Activated gamma-delta T cell (primary cell): Measurements from ENCODE around the gene PIGQ.
"Not testable (repeated sequence)": the region's sequence is repeated elsewhere in the genome, so short reads cannot be mapped to it uniquely, and the experiment has no call there.

Experiments used
- DNase-seq: peaks from one replicate; lab custom pipeline; 2025; lab: John Stamatoyannopoulos, UW

The PIGQ gene

DNA sequence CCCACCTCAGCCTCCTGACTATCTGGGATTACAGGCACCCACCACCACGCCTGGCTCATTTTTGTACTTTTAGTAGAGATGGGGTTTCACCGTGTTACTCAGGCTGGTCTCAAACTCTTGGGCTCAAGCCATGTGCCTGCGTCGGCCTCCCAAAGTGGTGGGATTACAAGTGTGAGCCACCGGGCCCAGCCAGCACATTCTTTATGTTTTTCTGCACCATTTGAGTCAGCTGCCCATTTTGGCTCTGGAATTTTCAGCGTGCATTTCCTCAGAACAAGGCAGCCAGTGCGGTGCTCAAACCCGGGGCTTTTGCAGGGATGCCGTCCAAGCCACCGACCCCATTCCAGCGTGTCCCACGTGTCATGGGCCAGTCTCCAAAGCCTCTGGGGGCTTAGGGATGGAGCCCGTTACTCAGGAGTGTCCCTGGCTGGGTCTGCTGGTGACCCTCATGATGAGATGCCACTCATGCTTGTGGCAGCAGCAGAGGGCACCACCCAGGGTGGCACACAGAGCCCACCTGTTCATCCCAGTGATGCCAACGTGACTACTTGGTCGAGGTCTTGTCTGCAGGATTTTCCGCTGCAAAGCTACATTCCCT is 16.4 kb downstream of the PIGQ start:
- no peak for DNase-seq

- DNase-seq = no peak
These were observed 17.1 kb downstream of the PIGQ start for GRCh38 chr16:586645-587590.

DNA sequence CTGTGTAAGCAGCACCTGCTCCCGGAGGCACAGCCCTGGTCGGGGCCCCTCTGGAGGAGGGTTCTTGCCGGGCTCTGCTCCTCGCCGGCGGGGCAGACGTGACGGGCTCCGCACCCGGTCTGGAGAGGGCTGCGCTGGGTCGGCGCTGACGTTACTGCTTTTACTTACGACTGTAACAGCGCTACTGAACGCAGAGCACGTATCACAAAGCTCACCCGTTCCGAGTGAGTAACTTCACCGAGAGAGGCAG is 18.8 kb downstream of the PIGQ start:
- peak; percentile 44 for DNase-seq

GRCh38 chr16:588889-589657 is 19.3 kb downstream of the PIGQ start:
- peak; percentile 99 for DNase-seq

- DNase-seq = peak; percentile 98
These were observed 20.0 kb downstream of the PIGQ start, which contains the start of gene RAB40C for GRCh38 chr16:589658-590187. Gene RAB40C, plus strand, starts transcription at chr16:590066. Its CDS starts 226 bp downstream, at chr16:590292.

DNA sequence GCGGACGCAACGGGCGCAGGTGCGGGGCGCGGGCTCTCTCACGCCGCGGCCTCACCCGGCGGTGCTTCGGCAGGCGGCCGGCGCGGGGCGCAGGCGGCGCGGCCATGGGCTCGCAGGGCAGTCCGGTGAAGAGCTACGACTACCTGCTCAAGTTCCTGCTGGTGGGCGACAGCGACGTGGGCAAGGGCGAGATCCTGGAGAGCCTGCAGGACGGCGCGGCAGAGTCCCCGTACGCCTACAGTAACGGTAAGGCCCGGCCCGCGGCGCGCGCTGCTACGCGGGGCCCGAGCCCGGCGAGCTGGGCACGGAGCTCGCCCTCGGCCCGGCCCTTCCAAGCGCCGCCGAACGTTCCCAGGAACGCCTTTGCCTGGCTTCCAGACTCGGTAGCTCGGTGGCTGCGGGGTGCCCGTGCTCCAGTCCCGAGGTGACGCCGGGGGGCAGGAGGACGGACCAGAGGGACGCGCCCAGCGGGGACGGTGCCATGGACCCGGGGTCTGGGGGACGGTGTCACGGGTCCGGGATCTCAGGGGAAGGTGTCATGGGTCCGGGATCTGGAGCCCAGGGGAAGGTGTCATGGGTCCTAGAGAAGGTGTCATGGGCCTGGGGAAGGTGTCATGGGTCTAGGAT is 20.5 kb downstream of the PIGQ start:
- DNase-seq = no peak

- DNase-seq = no peak
These were observed 21.0 kb downstream of the PIGQ start for GRCh38 chr16:590815-591200.

- no peak for DNase-seq
These were observed 21.5 kb downstream of the PIGQ start for GRCh38 chr16:591231-591630.

DNA sequence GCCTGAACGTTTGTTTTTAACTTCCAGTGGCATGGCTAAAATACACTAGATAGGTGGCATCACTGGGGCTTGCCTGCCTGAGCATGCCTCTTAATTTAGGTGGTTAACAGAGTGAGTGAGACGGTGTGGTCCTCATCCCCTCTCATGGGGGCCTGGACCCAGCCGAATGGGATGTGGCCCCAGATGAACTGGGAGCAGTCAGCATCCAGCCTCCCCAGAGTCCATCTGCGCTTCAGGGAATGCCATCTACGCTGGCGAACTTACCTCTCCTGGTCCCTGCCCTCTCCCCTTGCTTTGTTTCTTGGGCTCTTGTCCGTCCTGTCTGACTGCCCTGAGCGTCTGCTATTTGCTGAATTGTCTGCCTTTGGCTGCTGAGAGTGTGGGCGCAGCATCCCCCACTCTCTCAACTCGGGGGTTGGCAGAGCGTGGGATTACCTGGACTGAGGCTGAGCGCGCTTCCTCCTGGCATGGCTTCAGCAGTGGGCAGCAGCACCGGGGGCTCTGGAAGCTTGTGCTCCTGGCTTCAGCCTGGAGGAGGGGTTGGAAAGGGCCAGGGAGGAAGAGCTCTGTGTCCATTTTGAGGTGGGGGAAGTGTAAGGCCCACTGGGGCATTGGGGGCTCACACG is 22.2 kb downstream of the PIGQ start:
- no peak for DNase-seq

GRCh38 chr16:592518-593306 is 22.9 kb downstream of the PIGQ start:
- DNase-seq = no peak

DNA sequence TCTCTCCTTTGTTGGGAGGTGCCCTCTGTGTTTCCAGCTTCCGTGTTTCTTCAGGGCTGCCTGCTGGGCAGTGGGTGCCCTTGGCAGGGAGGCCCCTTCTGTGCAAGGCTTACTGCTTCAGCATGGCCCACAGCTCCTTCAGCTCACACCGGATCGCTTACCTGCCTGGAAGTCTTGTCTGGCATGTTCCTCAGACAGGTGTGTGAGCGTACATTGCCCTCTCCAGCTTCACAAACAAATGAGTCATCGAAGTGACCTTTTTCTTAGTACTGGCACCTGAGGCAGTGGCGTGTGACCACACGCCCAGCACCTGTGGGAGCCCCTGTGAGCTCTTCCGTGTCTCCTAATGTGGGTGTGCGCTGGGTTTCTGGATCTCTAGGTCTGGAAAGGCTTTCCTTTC is 23.6 kb downstream of the PIGQ start:
- no peak for DNase-seq

- no peak for DNase-seq
These were observed 24.0 kb downstream of the PIGQ start for GRCh38 chr16:593807-594206.

- DNase-seq = no peak
These were observed 25.3 kb downstream of the PIGQ start for GRCh38 chr16:595094-595528.

DNA sequence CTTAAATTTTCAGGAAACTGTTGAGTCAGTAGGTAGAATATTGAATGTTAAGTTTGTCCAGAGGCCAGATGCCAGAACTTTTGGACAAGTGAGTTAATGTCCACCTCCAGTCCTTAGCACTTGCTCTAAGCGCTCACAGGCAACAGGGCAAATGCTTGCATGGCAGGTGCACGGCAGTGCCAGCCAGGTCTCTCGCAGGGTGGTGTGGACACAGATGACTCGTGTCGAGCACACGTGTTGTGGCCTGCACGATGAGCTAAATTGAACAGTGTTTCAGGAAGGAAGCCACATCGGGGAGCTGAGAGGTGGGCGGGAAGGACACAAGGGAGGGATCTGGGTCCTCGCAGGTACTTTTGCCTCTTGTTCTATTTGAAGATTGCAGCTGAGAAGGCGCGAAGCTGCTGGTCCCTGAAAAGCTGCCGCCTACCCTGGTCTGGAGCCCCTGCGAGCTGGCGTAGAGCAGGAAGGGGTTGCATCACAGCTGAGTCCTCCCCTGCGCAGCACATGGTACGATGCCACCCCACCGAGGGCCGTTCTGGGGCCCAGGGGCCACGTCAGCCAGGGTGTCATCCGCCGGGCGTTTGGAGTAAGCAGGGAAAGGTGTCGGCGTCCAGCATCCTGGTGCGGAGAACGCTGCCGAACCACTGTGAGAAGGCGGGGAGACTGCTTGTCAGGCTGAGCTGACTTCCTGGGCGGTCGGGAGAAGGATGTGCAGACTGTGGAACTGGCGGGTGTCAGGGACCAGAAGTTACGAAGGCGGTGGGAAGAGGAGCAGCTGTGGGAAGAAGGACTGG is 26.4 kb downstream of the PIGQ start:
- no peak for DNase-seq

DNA sequence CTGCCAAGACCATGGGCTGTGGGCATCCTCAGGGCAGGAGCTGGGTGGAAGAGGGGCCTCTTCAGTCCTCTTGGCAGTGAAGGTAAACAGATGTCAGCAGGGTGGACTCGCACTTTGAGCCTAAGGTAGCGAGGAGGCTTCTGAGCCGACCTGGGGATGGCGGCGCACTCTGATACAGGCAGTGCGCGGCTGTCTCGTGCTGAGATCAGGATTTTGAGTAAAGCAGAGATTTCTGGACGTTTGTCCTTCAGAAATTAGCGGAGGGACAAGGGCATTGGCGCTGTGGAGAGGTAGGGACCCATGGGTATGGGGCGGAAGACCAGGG is 26.9 kb downstream of the PIGQ start:
- no peak for DNase-seq

GRCh38 chr16:597655-598054 is 27.9 kb downstream of the PIGQ start:
- not testable (repeated sequence) for DNase-seq

- no peak for DNase-seq
These were observed 29.3 kb downstream of the PIGQ start for GRCh38 chr16:598823-599739.

DNA sequence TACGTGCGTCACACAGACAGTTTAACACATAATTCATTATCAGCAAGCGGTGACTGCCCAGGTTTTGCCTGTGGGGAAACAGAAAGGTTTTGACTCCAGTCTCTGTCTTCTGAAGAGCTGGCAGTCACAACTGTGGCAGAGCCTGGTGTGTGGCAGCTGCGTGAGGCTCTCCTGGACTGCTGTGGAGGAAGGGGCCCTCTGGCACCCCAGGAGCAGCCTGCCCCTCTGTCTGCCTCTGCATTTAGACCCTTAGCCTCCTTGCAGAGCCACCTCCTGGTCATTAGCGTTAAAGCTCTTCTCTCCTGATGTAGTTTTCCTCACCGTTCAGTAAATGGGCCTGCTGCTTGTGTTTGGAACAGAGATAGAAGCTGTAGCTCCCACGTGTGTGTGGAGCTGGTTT is 31.0 kb downstream of the PIGQ start:
- no peak for DNase-seq

DNA sequence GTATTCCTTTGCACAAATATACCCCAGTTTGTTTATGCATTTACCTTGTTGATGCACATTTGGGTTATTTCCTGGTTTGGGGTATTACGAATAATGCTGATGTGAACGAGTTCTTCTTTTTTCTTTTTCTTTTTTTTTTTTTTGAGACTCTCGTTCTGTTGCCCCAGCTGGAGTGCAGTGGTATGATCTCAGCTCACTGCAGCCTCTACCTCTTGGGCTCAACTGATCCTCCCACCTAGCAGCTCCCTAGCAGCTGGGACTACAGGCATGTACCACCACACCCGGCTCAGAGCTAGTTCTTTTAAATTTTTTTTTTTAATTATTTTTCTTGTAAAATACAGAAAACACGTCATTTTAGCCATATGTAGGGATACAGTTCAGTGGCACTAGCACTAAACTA is 34.2 kb downstream of the PIGQ start:
- DNase-seq = no peak
